ENCODE results near the gene LOC128125822.

LOC128125822 gene

GRCh38 chr6:63573899-63574553 lies 1.7 kb downstream of the LOC128125822 start:
- H3K27me3 ChIP-seq (replicated peaks; ENCODE audit: insufficient read depth): no peaks in the 10 kb centered on the region
- peak overlapping the region; percentile 73 to 99 for H3K4me3 ChIP-seq
- WGBS: 16% methylated on average over 10 of the region's 10 CpGs
- TF ChIP-seq POLR2AphosphoS5 (IDR thresholded peaks at IDR 0.05): peak; percentile 38
- no peak for TF ChIP-seq POLR2A (IDR thresholded peaks at IDR 0.05)
- peak in 3 of 4 experiments; percentile 23 to 50 (median 46) for TF ChIP-seq CTCF (IDR thresholded peaks at IDR 0.05)
- H3K4me1 ChIP-seq (replicated peaks): no peaks in the 10 kb centered on the region
- H3K36me3 ChIP-seq: peaks cover under 1 to 2% of the 10 kb centered on the region in 2 donors
- no peaks in the 10 kb centered on the region for H3K9me3 ChIP-seq
- intact Hi-C loops (cut with DNase I): loop anchor here (5.0 kb wide), 1 partner anchor 63 kb away; the partner anchor contains the start of gene PHF3
- DNase-seq (ENCODE audit: low spot score): no peak
- peak overlapping the region; percentile 100 for H3K27ac ChIP-seq

GRCh38 chr6:63574554-63574900 lies 2.2 kb downstream of the LOC128125822 start:
- TF ChIP-seq CTCF (IDR thresholded peaks at IDR 0.05) (no peak), POLR2AphosphoS5 (IDR thresholded peaks at IDR 0.05) (no peak), POLR2A (IDR thresholded peaks at IDR 0.05) (no peak)
- H3K27me3 ChIP-seq (replicated peaks; ENCODE audit: insufficient read depth): no peaks in the 10 kb centered on the region
- WGBS: 79% methylated on average over 2 of the region's 2 CpGs
- H3K4me1 ChIP-seq (replicated peaks): no peaks in the 10 kb centered on the region
- H3K27ac ChIP-seq: peak overlapping the region; percentile 100
- intact Hi-C loops (cut with DNase I): loop anchor here (5.0 kb wide), 1 partner anchor 63 kb away; the partner anchor contains the start of gene PHF3
- H3K36me3 ChIP-seq: peaks cover 2 to 5% of the 10 kb centered on the region in 2 donors
- H3K4me3 ChIP-seq: peak overlapping the region; percentile 73 to 99
- no peak for DNase-seq (ENCODE audit: low spot score)
- H3K9me3 ChIP-seq: no peaks in the 10 kb centered on the region

GRCh38 chr6:63576147-63576772 lies 4.0 kb downstream of the LOC128125822 start:
- intact Hi-C loops (cut with DNase I): no loop called here
- WGBS: 80% methylated on average over 3 of the region's 3 CpGs
- TF ChIP-seq CTCF (IDR thresholded peaks at IDR 0.05) (no peak), POLR2AphosphoS5 (IDR thresholded peaks at IDR 0.05) (no peak), POLR2A (IDR thresholded peaks at IDR 0.05) (no peak)

GRCh38 chr6:63576985-63577712 lies 4.9 kb downstream of the LOC128125822 start:
- TF ChIP-seq CTCF (IDR thresholded peaks at IDR 0.05) (no peak), POLR2AphosphoS5 (IDR thresholded peaks at IDR 0.05) (no peak), POLR2A (IDR thresholded peaks at IDR 0.05) (no peak)
- Histone ChIP-seq H3K4me3 (no peak overlapping the region), H3K27ac (no peak overlapping the region), H3K27me3 (replicated peaks; ENCODE audit: insufficient read depth) (no peaks in the 10 kb centered on the region), H3K36me3 (peaks cover 2 to 7% of the 10 kb centered on the region in 2 donors), H3K9me3 (no peaks in the 10 kb centered on the region), H3K4me1 (replicated peaks) (no peaks in the 10 kb centered on the region)
- DNase-seq (ENCODE audit: low spot score): no peak
- 95% methylated on average over 5 of the region's 5 CpGs for WGBS
- intact Hi-C loops (cut with DNase I): no loop called here

More at GRCh38 chr6:63576147-63576772, 4.0 kb downstream of the LOC128125822 start:
- Histone ChIP-seq H3K4me3 (no peak overlapping the region), H3K36me3 (peaks cover 2 to 7% of the 10 kb centered on the region in 2 donors), H3K9me3 (no peaks in the 10 kb centered on the region), H3K4me1 (replicated peaks) (no peaks in the 10 kb centered on the region), H3K27ac (no peak overlapping the region), H3K27me3 (replicated peaks; ENCODE audit: insufficient read depth) (no peaks in the 10 kb centered on the region)
- DNase-seq (ENCODE audit: low spot score): no peak

Measured in prostate gland (tissue), 2 donors.